GM18861 (cell line): ENCODE data around the gene STAB2.
"Not testable (repeated sequence)": the region's sequence is repeated elsewhere in the genome, so short reads cannot be mapped to it uniquely, and the experiment has no call there.

Experiments used
- ATAC-seq: cut with Tn5 transposase; IDR thresholded peaks from one replicate; pipeline ENCODE4 v1.9.1; 2021; ENCODE audit not compliant: unreplicated experiment

Gene STAB2

GRCh38 chr12:103642240-103642864 is 55.3 kb downstream of the STAB2 start:
- no peak for ATAC-seq

GRCh38 chr12:103645202-103645601 is 58.1 kb downstream of the STAB2 start:
- ATAC-seq = no peak

GRCh38 chr12:103647267-103647666 is 60.2 kb downstream of the STAB2 start:
- ATAC-seq = no peak

GRCh38 chr12:103652808-103653207 is 65.7 kb downstream of the STAB2 start:
- ATAC-seq = no peak

GRCh38 chr12:103653568-103654173 is 66.6 kb downstream of the STAB2 start:
- ATAC-seq = not testable (repeated sequence)

GRCh38 chr12:103654816-103655215 is 67.7 kb downstream of the STAB2 start:
- no peak for ATAC-seq

- ATAC-seq = no peak
Measured at GRCh38 chr12:103656291-103656690, 69.2 kb downstream of the STAB2 start.

GRCh38 chr12:103657331-103657730 is 70.3 kb downstream of the STAB2 start:
- ATAC-seq = no peak

- ATAC-seq = no peak
Measured at GRCh38 chr12:103664626-103665025, 77.6 kb downstream of the STAB2 start.

GRCh38 chr12:103665971-103666370 is 78.9 kb downstream of the STAB2 start:
- no peak for ATAC-seq

- no peak for ATAC-seq
Measured at GRCh38 chr12:103667125-103667524, 80.1 kb downstream of the STAB2 start.

- no peak for ATAC-seq
Measured at GRCh38 chr12:103668520-103668919, 81.4 kb downstream of the STAB2 start.

- no peak for ATAC-seq
Measured at GRCh38 chr12:103671367-103671766, 84.3 kb downstream of the STAB2 start.

- ATAC-seq = no peak
Measured at GRCh38 chr12:103672401-103673119, 85.5 kb downstream of the STAB2 start.

- no peak for ATAC-seq
Measured at GRCh38 chr12:103673487-103673886, 86.4 kb downstream of the STAB2 start.

GRCh38 chr12:103673891-103674375 is 86.9 kb downstream of the STAB2 start:
- no peak for ATAC-seq

- ATAC-seq = no peak
Measured at GRCh38 chr12:103676893-103677292, 89.8 kb downstream of the STAB2 start.

- no peak for ATAC-seq
Measured at GRCh38 chr12:103677341-103677740, 90.3 kb downstream of the STAB2 start.

- ATAC-seq = no peak
Measured at GRCh38 chr12:103677905-103678304, 90.8 kb downstream of the STAB2 start.

- no peak for ATAC-seq
Measured at GRCh38 chr12:103679421-103680170, 92.5 kb downstream of the STAB2 start.

- ATAC-seq = no peak
Measured at GRCh38 chr12:103680591-103681141, 93.6 kb downstream of the STAB2 start.
